ENCODE measurements around the gene ELAVL1. TPM values are rescaled to one million over a fixed set of nuclear protein-coding genes. Genes with fewer than 3 reads are reported as not detected.
A peak's percentile ranks its signal among the peaks of the same experiment; 100 is the strongest.

ELAVL1 gene
- polyA plus RNA-seq, 1 donor: 58.2 TPM

GRCh38 chr19:8020681-8021080, 15.2 kb upstream of the ELAVL1 start:
- no peak for DNase-seq

- DNase-seq: no peak
Measured at GRCh38 chr19:8017808-8018207, 12.4 kb upstream of the ELAVL1 start.

- no peak for DNase-seq
Measured at GRCh38 chr19:8004723-8005513, 523 bp downstream of the ELAVL1 start.

- no peak for DNase-seq
Measured at GRCh38 chr19:8004001-8004400, 1.4 kb downstream of the ELAVL1 start.

- peak; percentile 71 for DNase-seq
Measured at GRCh38 chr19:8001995-8002849, 3.2 kb downstream of the ELAVL1 start.

DNA sequence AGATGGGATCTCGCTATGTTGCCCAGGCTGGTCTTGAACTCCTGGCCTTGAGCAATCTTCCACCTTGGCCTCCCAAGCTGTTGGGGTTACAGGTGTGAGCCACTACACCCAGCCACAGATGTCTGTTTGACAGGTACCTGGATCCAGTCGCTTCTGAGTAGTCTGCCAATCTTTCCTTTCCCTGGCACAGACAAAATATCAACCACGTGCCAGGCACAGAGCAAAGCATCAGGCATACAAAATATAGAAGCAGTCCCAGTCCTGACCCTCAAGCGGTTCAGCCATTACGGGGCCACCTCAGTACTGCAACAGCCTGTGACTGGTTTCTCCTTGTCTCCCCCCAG, 3.8 kb downstream of the ELAVL1 start:
- DNase-seq: no peak

- DNase-seq: no peak
Measured at GRCh38 chr19:8000298-8001038, 5.0 kb downstream of the ELAVL1 start.

DNA sequence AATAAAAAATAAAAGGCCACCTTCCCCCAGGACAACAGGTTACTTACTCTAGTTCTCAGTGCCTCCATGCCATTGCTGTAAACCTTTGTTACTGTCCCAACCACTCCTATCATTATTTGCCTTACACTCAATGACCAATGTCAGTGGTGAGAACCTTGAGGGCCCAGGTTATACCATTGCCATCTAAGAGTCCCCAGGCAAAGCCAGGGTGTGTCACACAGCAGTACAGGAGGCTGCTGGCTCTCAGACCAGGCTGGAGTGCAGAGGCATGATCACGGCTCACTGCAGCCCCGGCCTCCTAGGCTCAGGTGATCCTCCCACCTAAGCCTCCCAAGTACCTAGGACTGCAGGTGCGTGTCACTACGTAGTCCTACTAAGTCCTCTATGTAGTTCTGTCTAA, 6.1 kb downstream of the ELAVL1 start:
- no peak for DNase-seq

GRCh38 chr19:7997809-7998480, 7.5 kb downstream of the ELAVL1 start:
- no peak for DNase-seq

- no peak for DNase-seq
Measured at GRCh38 chr19:7996883-7997282, 8.6 kb downstream of the ELAVL1 start.

DNA sequence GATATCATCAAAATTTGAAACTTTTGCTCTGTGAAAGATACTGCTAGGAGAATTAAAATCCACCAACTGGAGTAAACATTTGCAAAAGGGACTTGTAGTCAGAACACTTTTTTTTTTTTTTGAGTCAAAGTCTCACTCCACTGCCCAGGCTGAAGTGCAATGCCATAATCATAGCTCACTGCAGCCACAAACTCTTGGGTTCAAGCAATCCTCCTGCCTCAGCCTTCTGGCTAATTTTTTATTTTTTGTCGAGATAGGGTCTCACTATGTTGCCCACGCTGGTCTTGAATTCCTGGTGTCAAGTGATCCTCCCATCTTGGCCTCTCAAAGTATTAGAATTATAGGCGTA, 9.7 kb downstream of the ELAVL1 start:
- no peak for DNase-seq

- no peak for DNase-seq
Measured at GRCh38 chr19:7994928-7995809, 10.3 kb downstream of the ELAVL1 start.

GRCh38 chr19:7994114-7994513, 11.3 kb downstream of the ELAVL1 start:
- DNase-seq: no peak

GRCh38 chr19:7993560-7993959, 11.9 kb downstream of the ELAVL1 start:
- no peak for DNase-seq

DNA sequence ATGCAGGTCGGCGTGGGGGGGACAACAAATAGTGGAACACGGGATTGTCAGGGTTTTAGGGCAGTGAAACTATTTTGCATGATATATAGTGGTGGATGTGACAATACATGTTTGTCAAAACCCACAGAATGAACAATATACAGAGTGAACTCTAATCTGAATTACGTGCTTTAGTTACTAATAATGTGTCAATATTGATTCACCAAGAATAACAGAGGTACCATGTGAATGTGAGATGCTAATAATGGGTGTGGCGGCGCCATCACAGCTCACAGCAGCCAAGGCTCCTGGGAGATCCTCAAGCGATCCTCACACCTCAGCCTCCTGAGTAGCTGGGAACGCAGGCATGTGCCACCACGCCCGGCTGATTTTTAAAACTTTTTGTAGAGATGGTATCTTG, 12.9 kb downstream of the ELAVL1 start:
- no peak for DNase-seq

- no peak for DNase-seq
Measured at GRCh38 chr19:7989071-7989575, 16.3 kb downstream of the ELAVL1 start.

DNA sequence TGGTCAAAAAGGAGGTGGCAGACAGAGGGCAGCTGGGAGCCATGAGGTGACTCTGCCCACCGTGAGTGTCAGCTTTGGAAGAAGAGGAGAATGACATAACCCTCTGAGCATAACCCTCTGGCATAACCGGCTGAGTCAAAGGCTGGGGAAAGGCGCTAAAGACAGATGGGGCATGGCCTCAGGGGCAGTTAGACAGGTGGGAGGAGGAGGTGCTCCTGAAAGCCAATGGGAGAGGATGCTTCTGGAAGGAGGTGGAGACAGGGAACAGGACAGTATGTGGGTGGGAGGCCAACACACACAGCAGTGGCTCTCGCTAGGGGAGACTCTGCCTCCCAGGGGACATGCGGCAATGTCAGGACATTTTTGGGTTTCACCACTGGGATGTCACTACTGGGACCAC, 17.1 kb downstream of the ELAVL1 start:
- DNase-seq: no peak

DNA sequence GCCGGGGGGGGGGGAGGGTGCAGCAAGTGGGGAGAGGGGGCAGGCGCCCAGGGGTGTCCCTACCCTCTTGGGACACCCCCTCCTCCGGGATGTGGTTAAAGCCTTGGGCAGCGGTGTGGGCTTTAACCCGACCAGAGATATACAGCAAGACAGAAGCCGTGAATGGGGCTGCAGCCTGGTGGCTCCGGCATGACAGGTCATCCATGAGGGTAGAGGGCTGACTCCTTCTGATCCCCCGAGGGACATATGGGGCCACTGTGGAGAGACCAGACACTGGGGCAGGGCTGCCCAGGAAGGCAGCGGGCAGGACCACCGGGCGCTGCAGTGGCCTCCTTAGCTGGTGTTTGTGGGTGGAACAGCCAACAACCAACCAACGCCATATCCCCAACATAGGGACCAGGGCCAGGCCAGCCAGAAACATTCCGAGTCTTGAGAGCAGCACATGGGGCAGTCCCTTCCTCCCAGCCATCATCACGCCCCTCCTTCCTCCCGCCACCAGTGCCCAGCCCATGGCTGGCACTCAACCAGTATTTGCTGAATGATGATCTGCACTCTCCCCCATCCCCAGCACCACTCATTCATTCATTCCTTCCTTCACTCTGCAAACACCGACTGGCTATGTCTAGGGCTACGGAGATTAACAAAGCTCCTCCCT, 18.2 kb downstream of the ELAVL1 start:
- DNase-seq: no peak

DNA sequence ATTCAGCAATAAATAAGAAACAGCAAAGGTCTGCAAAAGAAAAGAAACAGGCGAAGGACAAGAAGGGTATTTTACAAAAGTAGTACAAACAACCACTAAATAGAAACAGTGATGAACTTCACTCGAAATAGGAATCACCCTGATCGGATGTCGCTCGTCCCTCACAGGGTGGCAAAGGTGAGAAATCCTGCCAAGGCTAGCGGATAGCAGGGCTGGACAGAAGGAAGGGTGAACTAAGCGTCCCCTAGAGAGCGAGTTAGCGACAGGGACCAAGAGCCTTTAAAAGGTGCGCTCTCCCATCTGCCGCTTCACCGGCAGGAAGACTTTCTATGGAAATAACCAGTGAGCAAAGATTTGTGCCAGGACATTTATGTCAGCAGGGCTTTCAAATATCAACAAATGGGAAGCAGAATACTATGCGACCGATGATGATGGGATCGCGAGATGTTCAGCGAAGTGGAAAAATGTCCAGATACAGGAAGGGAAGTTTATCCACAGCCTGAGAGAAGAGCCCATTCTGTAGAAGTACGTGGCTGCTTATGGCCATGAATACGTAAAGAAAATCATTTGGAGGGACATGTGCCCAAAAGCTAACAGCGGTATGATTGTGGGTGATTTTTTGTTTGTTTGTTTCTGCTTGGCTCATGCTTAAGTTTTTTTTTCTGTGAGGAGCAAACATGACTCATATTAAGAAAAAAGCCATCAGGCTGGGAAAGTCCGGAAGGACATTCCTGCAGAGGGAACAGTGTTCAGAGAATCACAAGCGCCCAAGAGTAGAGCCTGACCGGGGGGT, 18.9 kb downstream of the ELAVL1 start:
- no peak for DNase-seq

GRCh38 chr19:7985481-7985911, 19.9 kb downstream of the ELAVL1 start:
- no peak for DNase-seq
